IMR-90 (cell line): ENCODE measurements around the gene KIF3A. TPM values are rescaled to one million over a fixed set of nuclear protein-coding genes. Genes with fewer than 3 reads are reported as not detected.

Source experiments
- ATAC-seq: fragments of 200-7000 bp; cut with Tn5 transposase; 2 replicates; pipeline ENCODE4 v1.9.1; 2020; ENCODE audit warnings: low read depth, mild to moderate bottlenecking, moderate library complexity
- BruUV-seq: library from RNA; stranded (reverse); fragments of 400-500 nt; replicated peaks from 2 replicates; lab custom pipeline; 2021; lab: Mats Ljungman, UMichigan
- CTCF ChIA-PET: fragments of 300-600 bp; formaldehyde crosslinking; extraction: SDS; loops from one replicate; lab custom pipeline; 2021; ENCODE audit warnings: antibody characterized with exemption; lab: Yijun Ruan, JAX
- POLR2A ChIA-PET: fragments of 300-600 bp; sonication (Branson Sonifier 250); formaldehyde crosslinking; loops from one replicate; lab custom pipeline; 2022; ENCODE audit warnings: antibody characterized with exemption; ENCODE audit not compliant: unreplicated experiment; lab: Charles Lee
- DNase-seq: peaks from one replicate; pipeline ENCODE4 v3.0.0; 2013
- H2AFZ ChIP-seq: replicated peaks from 2 replicates; pipeline ENCODE3; 2013; ENCODE audit warnings: low read length, mild to moderate bottlenecking; ENCODE audit not compliant: poor library complexity
- H2AK5ac ChIP-seq: 2 replicates; pipeline ENCODE4 v1.6.1; 2013; ENCODE audit warnings: low read depth, low read length, inconsistent platforms
- H2AK9ac ChIP-seq: replicated peaks from 2 replicates; pipeline ENCODE3; 2013; ENCODE audit warnings: mild to moderate bottlenecking, low read depth, low read length, moderate library complexity; ENCODE audit not compliant: poor library complexity
- H2BK120ac ChIP-seq: 2 replicates; pipeline ENCODE4 v1.6.1; 2013; ENCODE audit warnings: low read depth, low read length, inconsistent platforms
- H2BK15ac ChIP-seq: 3 replicates; pipeline ENCODE4 v1.6.1; 2013; ENCODE audit warnings: low read depth, low read length, inconsistent platforms
- H2BK20ac ChIP-seq: 2 replicates; pipeline ENCODE4 v1.6.1; 2013; ENCODE audit warnings: low read depth, mild to moderate bottlenecking, inconsistent platforms, low read length, moderate library complexity
- H2BK5ac ChIP-seq: 2 replicates; pipeline ENCODE4 v1.6.1; 2013; ENCODE audit warnings: mild to moderate bottlenecking, low read depth, low read length, inconsistent platforms; ENCODE audit not compliant: poor library complexity, severe bottlenecking
- H3K14ac ChIP-seq: replicated peaks from 2 replicates; pipeline ENCODE4 v1.6.1; 2013; ENCODE audit warnings: low read depth, low read length, inconsistent platforms
- H3K18ac ChIP-seq: 2 replicates; pipeline ENCODE4 v1.6.1; 2013; ENCODE audit warnings: low read depth, low read length, control low read depth
- H3K23ac ChIP-seq: 2 replicates; pipeline ENCODE4 v1.6.1; 2013; ENCODE audit warnings: low read depth, low read length, inconsistent platforms
- H3K27ac ChIP-seq: 2 replicates; pipeline ENCODE4 v1.5.1; 2013; ENCODE audit warnings: mild to moderate bottlenecking, control low read depth, low read length; ENCODE audit not compliant: insufficient read depth
- H3K27me3 ChIP-seq: 2 replicates; pipeline ENCODE4 v1.6.1; 2013; ENCODE audit warnings: low read length; ENCODE audit not compliant: control insufficient read depth, insufficient read depth
- H3K36me3 ChIP-seq: 2 replicates; pipeline ENCODE4 v1.6.1; 2013; ENCODE audit warnings: low read length, mixed read lengths; ENCODE audit not compliant: control insufficient read depth, insufficient read depth
- H3K4ac ChIP-seq: 2 replicates; pipeline ENCODE4 v1.6.1; 2013; ENCODE audit warnings: low read depth, low read length, inconsistent platforms
- H3K4me1 ChIP-seq: 2 replicates; pipeline ENCODE4 v1.6.1; 2013; ENCODE audit warnings: low read length, mixed read lengths; ENCODE audit not compliant: control insufficient read depth, insufficient read depth
- H3K4me2 ChIP-seq: 2 replicates; pipeline ENCODE4 v1.6.1; 2013; ENCODE audit warnings: low read depth, mild to moderate bottlenecking, control low read depth, low read length, moderate library complexity
- H3K4me3 ChIP-seq: 2 replicates; pipeline ENCODE4 v1.5.1; 2013; ENCODE audit warnings: low read depth, mild to moderate bottlenecking, control low read depth, low read length, moderate library complexity; ENCODE audit not compliant: insufficient read depth
- H3K56ac ChIP-seq: 2 replicates; pipeline ENCODE4 v1.6.1; 2013; ENCODE audit warnings: low read length, inconsistent platforms; ENCODE audit not compliant: insufficient read depth; ENCODE audit errors: extremely low read depth
- H3K79me1 ChIP-seq, 2 experiments: 2 replicates each; pipeline ENCODE4 v1.6.1; 2013; ENCODE audit warnings: low read length in 2 of 2, inconsistent platforms in 1 of 2, low read depth in 1 of 2
- H3K9ac ChIP-seq: 2 replicates; pipeline ENCODE4 v1.6.1; 2013; ENCODE audit warnings: low read depth, low read length, control low read depth
- H3K9me1 ChIP-seq: 2 replicates; pipeline ENCODE4 v1.6.1; 2013; ENCODE audit warnings: low read length, inconsistent platforms; ENCODE audit not compliant: insufficient read depth
- H3K9me3 ChIP-seq: 2 replicates; pipeline ENCODE4 v1.6.1; 2013; ENCODE audit warnings: low read length; ENCODE audit not compliant: control insufficient read depth, insufficient read depth
- H4K20me1 ChIP-seq: 2 replicates; pipeline ENCODE4 v1.6.1; 2013; ENCODE audit warnings: low read length, inconsistent platforms; ENCODE audit not compliant: insufficient read depth
- H4K5ac ChIP-seq: 2 replicates; pipeline ENCODE4 v1.6.1; 2013; ENCODE audit warnings: mild to moderate bottlenecking, low read depth, low read length, control low read depth
- H4K8ac ChIP-seq, 2 experiments: 2 replicates each; pipeline ENCODE4 v1.6.1; 2013; ENCODE audit warnings: low read depth in 2 of 2, low read length in 2 of 2, control low read depth in 1 of 2, inconsistent platforms in 1 of 2
- H4K91ac ChIP-seq: 2 replicates; pipeline ENCODE4 v1.6.1; 2013; ENCODE audit warnings: low read depth, low read length, inconsistent platforms; ENCODE audit not compliant: insufficient read depth
- BHLHE40 ChIP-seq: fragments of 150-350 bp; IDR thresholded peaks from 2 replicates; pipeline ENCODE4 v1.6.1; 2016; ENCODE audit warnings: mild to moderate bottlenecking, low read depth, low read length
- CHD1 ChIP-seq: IDR thresholded peaks from 2 replicates; pipeline ENCODE4 v1.6.1; 2012; ENCODE audit warnings: low read depth, low read length, improper control_type of control experiment
- FOS ChIP-seq: fragments of 150-350 bp; IDR thresholded peaks from 2 replicates; pipeline ENCODE4 v1.6.1; 2016; ENCODE audit warnings: low read depth, low read length
- MAFK ChIP-seq: IDR thresholded peaks from 2 replicates; pipeline ENCODE4 v1.6.1; 2012; ENCODE audit warnings: low read depth, low read length, improper control_type of control experiment
- MXI1 ChIP-seq: IDR thresholded peaks from 2 replicates; pipeline ENCODE4 v1.6.1; 2012; ENCODE audit warnings: low read depth, mild to moderate bottlenecking, low read length, moderate library complexity, borderline replicate concordance
- NFE2L2 ChIP-seq: fragments of 150-350 bp; IDR thresholded peaks from 2 replicates; pipeline ENCODE4 v1.6.1; 2016; ENCODE audit warnings: low read depth, mild to moderate bottlenecking, low read length
- POLR2A ChIP-seq: IDR thresholded peaks from 2 replicates; pipeline ENCODE4 v1.6.1; 2012; ENCODE audit warnings: mild to moderate bottlenecking, low read depth, low read length
- RAD21 ChIP-seq: IDR thresholded peaks from 2 replicates; pipeline ENCODE4 v1.6.1; 2012; ENCODE audit warnings: low read length, improper control_type of control experiment
- RCOR1 ChIP-seq: IDR thresholded peaks from 2 replicates; pipeline ENCODE4 v1.6.1; 2012; ENCODE audit warnings: mild to moderate bottlenecking, low read length, improper control_type of control experiment; ENCODE audit not compliant: insufficient replicate concordance
- SMC3 ChIP-seq: fragments of 150-350 bp; IDR thresholded peaks from 2 replicates; pipeline ENCODE4 v1.6.1; 2016; ENCODE audit warnings: low read depth, mild to moderate bottlenecking, antibody characterized with exemption, low read length, moderate library complexity
- WGBS, 2 experiments: methylation state at CpG; one replicate each; pipeline versions ENCODE4 v1.1.5 to v1.1.7; 2013; ENCODE audit warnings: missing lambda C conversion rate in 2 of 2; ENCODE audit not compliant: insufficient read length in 1 of 2; ENCODE audit errors: extremely low coverage in 2 of 2; 5-methylcytosine and 5-hydroxymethylcytosine counted together
- dilution Hi-C: fragments of 300-500 bp; cut with HindIII; formaldehyde crosslinking; loops from one replicate; pipeline ENCODE4 v1.14.3; 2018; ENCODE audit warnings: low sequenced_read_pairs; ENCODE audit not compliant: unreplicated experiment
- in situ Hi-C: fragments of 300-500 bp; cut with MboI; formaldehyde crosslinking; loops from 3 replicates; pipeline ENCODE4 v1.14.3; 2019; ENCODE audit warnings: low sequenced_read_pairs, inconsistent platforms, mixed read lengths
- intact Hi-C: fragments of 100-400 bp; cut with micrococcal nuclease; formaldehyde crosslinking; loops from 2 replicates; pipeline ENCODE4 v1.10.0; 2022
- polyA plus RNA-seq, 3 experiments: library from polyadenylated mRNA; depleted of rRNA; stranded (reverse); fragments of >200 nt; gene quantifications; 2 replicates each; pipeline ENCODE4 v1.2.3, GENCODE V29; 2012; ENCODE audit warnings: low replicate concordance in 1 of 3
- total RNA-seq: library from RNA; depleted of rRNA; stranded (reverse); fragments of >200 nt; gene quantifications from 2 replicates; pipeline ENCODE4 v1.2.3, GENCODE V29; 2012
- TF ChIP-seq, protein P1 (sequence below): conservative IDR thresholded peaks from 2 replicates; pipeline ENCODE4 v1.5.1; 2012; ENCODE audit warnings: mild to moderate bottlenecking, low read depth, low read length, improper control_type of control experiment
- TF ChIP-seq, protein P2 (sequence below): fragments of 150-350 bp; IDR thresholded peaks from 2 replicates; pipeline ENCODE4 v1.6.1; 2017; ENCODE audit warnings: mild to moderate bottlenecking, antibody characterized with exemption, low read length, low read depth
- TF ChIP-seq, protein P3 (sequence below): fragments of 150-350 bp; IDR thresholded peaks from 2 replicates; pipeline ENCODE4 v1.6.1; 2016; ENCODE audit warnings: low read depth, mild to moderate bottlenecking, low read length, moderate library complexity, borderline replicate concordance

The KIF3A gene
- total and polyA plus RNA-seq, 2 of the 4 experiments (the other 2 are of a cell fraction), result 4.3 to 4.5 TPM

DNA sequence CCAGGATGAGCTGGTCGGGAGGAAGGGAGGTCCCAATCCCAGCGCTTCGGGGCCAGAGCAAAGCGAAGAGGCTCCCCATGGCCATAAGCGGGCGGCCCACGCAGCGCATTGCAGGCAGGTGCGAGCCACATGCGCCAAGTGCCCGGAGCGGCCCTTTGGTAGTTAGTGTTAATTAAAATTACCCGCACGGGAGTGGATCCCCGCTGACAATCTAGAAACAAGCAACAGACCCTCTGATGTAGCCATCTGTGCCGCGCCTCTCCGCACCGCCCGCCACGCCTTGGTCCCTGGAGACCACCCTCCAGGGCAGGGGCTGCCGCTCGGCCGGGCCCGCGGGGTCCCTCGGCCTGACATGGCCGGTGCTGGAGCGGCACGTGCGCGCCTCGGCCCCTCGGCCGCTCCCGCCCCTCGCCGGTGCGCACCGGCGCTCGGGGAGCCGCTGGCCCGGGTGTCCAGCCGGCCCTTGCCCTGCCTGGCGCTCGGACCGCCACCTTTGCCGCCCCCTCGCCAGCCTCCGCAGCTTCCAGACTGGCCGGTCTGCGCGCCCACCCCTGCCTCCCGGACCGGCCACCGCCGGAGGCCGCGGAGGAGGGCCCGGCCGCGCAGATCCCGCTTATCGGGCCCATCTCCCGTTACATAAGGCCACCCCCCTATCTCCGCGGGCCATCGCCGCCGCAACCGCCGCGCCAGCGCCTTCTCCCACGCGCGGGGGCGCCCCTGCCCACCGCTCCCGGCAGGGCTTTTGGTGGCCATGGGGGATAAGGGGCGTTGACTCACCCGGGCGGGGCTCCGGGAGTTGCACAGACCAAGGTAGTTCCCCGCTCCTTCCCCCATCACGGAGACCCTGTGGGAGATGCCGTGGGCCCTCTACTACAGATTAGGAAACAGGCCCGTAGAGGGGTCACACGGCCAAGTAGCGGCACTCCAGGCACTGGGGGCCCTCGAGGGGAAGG is 81.2 kb downstream of the KIF3A start:
- Histone ChIP-seq H3K4me3 (peak overlapping the region; percentile 38), H3K27ac (no peak overlapping the region), H3K79me1 (no peaks in the 10 kb centered on the region), H3K23ac (peak overlapping the region; percentile 42; the same call in 1 of the 2 replicates), H2BK15ac (no peak overlapping the region; the same call in 2 of the 3 replicates), H2BK20ac (no peak overlapping the region), H3K9ac (no peak overlapping the region), H2BK120ac (no peak overlapping the region), H3K4me1 (no peaks in the 10 kb centered on the region), H4K91ac (no peak overlapping the region), H3K56ac (no peak overlapping the region), H3K9me3 (peaks cover 4% of the 10 kb centered on the region; the same call in 1 of the 2 replicates), H3K27me3 (peaks cover 11% of the 10 kb centered on the region; the same call in 1 of the 2 replicates), H2AFZ (peak overlapping the region; percentile 90), H4K8ac (no peak overlapping the region; a peak in 1 of 4 replicates), H4K5ac (no peak overlapping the region), H3K36me3 (no peaks in the 10 kb centered on the region), H2BK5ac (no peak overlapping the region), H3K14ac (no peak overlapping the region; the same call in 1 of the 2 replicates), H3K18ac (no peak overlapping the region), H2AK9ac (peak overlapping the region; percentile 74), H3K4ac (no peak overlapping the region; the same call in 1 of the 2 replicates), H3K4me2 (peak overlapping the region; percentile 65), H4K20me1 (no peaks in the 10 kb centered on the region), H3K9me1 (peaks cover 3% of the 10 kb centered on the region; the same call in 1 of the 2 replicates), H2AK5ac (0 out of 2 replicates have a peak overlapping the region, but pooled peaks have one; percentile 56)
- intact Hi-C loops, result no loop called here
- no TSS peak for BruUV-seq
- 4% methylated on average over 33 of the region's 92 CpGs; no CpG with 5 or more reads in 1 of the 2 experiments for WGBS, 2 experiments
- no peak for DNase-seq
- CTCF ChIA-PET, result no interaction called here
- ATAC-seq, result peak; percentile 78
- POLR2A ChIA-PET, result no interaction called here
- in situ Hi-C loops, result no loop called here
- dilution Hi-C loops, result no loop called here
- TF ChIP-seq RAD21, result peak; percentile 40; the same call in 1 of the 2 replicates
- TF ChIP-seq POLR2A, result no peak
- TF ChIP-seq BHLHE40, result peak; percentile 39; the same call in 1 of the 2 replicates
- TF ChIP-seq FOS, result no peak
- TF ChIP-seq MXI1, result no peak
- TF ChIP-seq MAFK, result no peak
- no peak for TF ChIP-seq RCOR1
- TF ChIP-seq SMC3, result no peak
- TF ChIP-seq, protein P1, sequence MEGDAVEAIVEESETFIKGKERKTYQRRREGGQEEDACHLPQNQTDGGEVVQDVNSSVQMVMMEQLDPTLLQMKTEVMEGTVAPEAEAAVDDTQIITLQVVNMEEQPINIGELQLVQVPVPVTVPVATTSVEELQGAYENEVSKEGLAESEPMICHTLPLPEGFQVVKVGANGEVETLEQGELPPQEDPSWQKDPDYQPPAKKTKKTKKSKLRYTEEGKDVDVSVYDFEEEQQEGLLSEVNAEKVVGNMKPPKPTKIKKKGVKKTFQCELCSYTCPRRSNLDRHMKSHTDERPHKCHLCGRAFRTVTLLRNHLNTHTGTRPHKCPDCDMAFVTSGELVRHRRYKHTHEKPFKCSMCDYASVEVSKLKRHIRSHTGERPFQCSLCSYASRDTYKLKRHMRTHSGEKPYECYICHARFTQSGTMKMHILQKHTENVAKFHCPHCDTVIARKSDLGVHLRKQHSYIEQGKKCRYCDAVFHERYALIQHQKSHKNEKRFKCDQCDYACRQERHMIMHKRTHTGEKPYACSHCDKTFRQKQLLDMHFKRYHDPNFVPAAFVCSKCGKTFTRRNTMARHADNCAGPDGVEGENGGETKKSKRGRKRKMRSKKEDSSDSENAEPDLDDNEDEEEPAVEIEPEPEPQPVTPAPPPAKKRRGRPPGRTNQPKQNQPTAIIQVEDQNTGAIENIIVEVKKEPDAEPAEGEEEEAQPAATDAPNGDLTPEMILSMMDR, result peak; percentile 30; the same call in 1 of the 2 replicates
- TF ChIP-seq, protein P2, sequence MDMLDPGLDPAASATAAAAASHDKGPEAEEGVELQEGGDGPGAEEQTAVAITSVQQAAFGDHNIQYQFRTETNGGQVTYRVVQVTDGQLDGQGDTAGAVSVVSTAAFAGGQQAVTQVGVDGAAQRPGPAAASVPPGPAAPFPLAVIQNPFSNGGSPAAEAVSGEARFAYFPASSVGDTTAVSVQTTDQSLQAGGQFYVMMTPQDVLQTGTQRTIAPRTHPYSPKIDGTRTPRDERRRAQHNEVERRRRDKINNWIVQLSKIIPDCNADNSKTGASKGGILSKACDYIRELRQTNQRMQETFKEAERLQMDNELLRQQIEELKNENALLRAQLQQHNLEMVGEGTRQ, result no peak
- TF ChIP-seq CHD1, result no peak
- TF ChIP-seq, protein P3, sequence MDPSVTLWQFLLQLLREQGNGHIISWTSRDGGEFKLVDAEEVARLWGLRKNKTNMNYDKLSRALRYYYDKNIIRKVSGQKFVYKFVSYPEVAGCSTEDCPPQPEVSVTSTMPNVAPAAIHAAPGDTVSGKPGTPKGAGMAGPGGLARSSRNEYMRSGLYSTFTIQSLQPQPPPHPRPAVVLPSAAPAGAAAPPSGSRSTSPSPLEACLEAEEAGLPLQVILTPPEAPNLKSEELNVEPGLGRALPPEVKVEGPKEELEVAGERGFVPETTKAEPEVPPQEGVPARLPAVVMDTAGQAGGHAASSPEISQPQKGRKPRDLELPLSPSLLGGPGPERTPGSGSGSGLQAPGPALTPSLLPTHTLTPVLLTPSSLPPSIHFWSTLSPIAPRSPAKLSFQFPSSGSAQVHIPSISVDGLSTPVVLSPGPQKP, result no peak
- no peak for TF ChIP-seq NFE2L2
